Fibroblast of skin of right quadriceps (primary cell): ENCODE data around the gene DEDD2.
"Not testable (repeated sequence)": the region's sequence is repeated elsewhere in the genome, so short reads cannot be mapped to it uniquely, and the experiment has no call there.

Experiments used
- DNase-seq: peaks from one replicate; pipeline ENCODE4 v3.0.0-alpha.2; 2013

Gene DEDD2, protein sequence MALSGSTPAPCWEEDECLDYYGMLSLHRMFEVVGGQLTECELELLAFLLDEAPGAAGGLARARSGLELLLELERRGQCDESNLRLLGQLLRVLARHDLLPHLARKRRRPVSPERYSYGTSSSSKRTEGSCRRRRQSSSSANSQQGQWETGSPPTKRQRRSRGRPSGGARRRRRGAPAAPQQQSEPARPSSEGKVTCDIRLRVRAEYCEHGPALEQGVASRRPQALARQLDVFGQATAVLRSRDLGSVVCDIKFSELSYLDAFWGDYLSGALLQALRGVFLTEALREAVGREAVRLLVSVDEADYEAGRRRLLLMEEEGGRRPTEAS

DNA sequence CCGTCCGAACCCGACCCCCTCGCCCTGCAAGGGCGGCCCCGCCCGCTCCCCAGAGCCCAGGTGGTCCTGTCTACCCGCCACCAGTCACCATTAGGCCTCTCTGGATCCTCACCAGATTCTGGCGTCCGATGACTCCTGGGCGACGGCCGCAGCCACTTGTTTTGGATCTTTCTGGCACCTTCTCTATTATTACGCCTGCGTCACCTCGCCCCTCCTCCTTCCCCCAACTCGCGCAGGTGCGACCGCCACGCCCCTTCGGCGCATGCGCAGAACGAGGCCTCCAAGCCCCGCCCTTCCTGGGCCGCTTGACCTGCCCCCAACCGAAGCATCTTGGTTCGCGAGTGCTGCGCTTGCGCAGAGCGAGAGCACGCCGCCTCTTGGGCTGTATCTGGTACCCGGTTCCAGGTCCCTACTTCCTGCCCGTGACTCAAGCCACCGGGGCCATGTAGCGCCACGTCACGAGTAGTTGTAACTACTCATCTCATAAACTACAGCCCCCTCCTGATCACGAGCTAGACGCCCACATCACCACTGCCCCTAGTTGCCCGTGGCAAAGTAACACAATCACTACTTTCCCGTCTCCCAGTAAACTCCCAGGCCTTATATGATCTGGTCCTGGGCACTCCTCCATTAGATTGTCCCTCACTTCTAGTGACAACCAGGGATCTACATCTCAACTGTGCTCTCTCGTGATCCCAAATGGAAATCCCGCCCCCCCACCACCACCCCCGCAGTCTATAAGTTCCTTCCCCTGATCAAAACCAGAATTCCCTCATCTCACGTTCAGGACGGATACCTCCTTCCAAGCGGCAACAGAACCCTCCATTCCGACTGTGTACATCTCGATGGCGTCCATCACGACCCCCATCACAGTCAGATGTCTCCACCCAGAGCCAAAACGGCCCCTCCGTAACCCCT lies at the start of gene DEDD2:
Gene DEDD2, minus strand, starts transcription at position 158 of the 918 bp plus-strand sequence. CDS start 670 bp downstream, outside the sequence.
- DNase-seq, result peak; percentile 98

DNA sequence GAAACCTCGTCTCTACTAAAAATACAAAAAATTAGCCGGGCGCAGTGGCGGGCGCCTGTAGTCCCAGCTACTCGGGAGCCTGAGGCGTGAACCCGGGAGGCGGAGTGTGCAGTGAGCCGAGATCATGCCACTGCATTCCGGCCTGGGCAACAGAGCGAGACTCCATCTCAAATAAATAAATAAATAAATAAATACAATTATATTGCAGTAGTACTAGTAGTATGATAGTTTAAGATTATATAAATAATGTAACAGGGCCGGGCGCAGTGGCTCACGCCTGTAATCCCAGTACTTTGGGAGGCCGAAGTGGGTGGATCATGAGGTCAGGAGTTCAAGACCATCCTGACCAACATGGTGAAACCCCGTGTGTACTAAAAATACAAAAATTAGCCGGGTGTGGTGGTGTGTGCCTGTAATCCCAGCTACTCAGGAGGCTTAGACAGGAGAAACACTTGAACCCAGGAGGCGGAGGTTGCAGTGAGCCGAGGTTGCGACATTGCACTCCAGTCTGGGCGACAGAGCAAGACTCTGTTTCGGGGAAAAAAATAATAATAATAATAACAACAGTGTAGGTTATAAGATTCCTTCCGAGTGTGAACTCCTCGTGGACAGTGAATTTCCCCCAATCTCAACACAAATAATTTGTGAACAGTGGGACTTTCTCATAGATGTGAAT lies 49.6 kb upstream of the DEDD2 start:
- DNase-seq, result not testable (repeated sequence)

DNA sequence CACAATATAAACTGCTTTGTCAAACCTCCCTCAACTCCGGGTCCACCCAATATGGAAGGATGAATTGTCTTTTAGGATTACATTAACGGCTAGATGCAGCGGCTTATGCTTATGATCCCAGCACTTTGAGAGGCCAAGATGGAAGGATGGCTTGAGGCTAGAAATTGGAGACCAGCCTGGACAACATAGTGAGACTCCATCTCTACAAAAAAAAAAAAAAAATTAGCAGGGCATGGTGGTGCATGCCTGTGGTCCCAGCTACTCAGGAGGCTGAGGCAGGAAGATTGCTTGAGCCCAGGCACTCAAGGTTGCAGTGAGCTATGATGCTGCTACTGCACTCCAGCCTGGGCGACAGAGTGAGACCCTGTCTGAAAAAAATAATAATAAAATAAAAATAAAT lies 48.6 kb upstream of the DEDD2 start:
- DNase-seq, result not testable (repeated sequence)

DNA sequence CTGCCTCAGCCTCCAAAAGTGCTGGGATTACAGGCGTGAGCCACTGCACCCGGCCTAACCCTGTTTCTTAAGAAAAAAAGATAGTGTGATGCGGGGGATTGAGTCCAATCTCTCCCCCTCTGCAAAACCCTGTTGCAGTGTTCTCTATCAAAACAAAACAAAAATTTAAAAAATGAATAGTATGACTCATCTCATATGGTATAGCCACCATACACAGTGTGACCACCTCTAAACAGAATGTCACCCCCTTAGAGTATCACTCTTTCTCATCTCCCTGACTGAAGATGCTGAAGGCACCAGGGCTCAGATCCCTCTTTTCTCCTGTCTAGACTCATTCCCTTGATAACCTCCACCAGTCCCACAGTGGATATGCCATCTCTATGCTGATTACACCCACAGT lies 44.3 kb upstream of the DEDD2 start:
- no peak for DNase-seq

- DNase-seq, result not testable (repeated sequence)
These were observed 40.4 kb upstream of the DEDD2 start for GRCh38 chr19:42257842-42258241.

GRCh38 chr19:42255766-42256745 lies 38.6 kb upstream of the DEDD2 start:
- peak; percentile 53 for DNase-seq

- peak; percentile 91 for DNase-seq
These were observed 37.6 kb upstream of the DEDD2 start, which contains the start of gene ERF for GRCh38 chr19:42254850-42255765. ERF (minus strand) TSS chr19:42255128; CDS start chr19:42254999, 129 bp downstream.

- peak; percentile 73 for DNase-seq
These were observed 36.8 kb upstream of the DEDD2 start for GRCh38 chr19:42254089-42254849.

GRCh38 chr19:42253245-42254088 lies 36.0 kb upstream of the DEDD2 start:
- peak; percentile 62 for DNase-seq

DNA sequence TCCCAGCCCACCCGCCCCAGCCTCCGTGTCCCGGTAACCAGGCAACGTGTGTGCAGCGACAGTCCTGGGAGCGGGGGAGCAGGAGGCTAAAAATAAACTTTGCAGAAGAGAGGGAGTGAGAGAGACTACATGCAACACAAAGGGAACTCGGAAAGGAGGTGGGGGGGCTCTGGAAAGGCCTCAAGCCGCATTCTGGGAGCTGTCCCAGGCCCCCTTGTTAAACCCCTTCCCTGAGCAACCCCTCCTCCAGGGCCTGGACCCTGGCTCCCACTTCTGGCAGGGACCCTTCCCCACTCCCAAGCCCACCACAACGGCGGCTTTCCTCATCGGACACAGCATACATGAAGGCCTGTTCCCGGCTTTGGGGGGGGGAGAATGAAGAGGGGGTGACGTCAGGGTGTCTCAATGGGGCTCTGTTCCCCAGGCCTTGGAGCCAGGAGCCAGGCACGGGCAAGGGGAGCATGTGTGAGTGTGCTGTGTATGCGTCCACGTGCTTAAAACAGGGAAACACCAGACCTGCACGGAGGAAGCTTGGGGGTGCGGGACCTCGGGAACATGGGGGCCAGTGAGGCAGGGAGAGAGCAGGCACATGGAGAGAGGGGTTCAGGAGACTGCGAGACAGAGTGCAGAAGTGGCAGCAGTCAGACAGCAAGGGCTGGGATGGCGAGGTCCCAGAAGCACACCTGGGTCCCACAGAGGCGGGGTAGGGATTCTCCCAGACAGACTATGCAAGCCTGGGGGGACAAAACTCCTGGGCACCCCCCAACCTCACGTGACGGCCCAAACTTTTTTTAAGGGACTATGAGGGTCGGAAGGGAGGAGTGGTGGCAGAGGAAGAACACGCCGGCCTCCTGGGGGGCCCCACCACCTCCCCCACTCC lies 35.1 kb upstream of the DEDD2 start:
- DNase-seq, result peak; percentile 52

GRCh38 chr19:42251572-42252358 lies 34.3 kb upstream of the DEDD2 start:
- DNase-seq, result no peak

DNA sequence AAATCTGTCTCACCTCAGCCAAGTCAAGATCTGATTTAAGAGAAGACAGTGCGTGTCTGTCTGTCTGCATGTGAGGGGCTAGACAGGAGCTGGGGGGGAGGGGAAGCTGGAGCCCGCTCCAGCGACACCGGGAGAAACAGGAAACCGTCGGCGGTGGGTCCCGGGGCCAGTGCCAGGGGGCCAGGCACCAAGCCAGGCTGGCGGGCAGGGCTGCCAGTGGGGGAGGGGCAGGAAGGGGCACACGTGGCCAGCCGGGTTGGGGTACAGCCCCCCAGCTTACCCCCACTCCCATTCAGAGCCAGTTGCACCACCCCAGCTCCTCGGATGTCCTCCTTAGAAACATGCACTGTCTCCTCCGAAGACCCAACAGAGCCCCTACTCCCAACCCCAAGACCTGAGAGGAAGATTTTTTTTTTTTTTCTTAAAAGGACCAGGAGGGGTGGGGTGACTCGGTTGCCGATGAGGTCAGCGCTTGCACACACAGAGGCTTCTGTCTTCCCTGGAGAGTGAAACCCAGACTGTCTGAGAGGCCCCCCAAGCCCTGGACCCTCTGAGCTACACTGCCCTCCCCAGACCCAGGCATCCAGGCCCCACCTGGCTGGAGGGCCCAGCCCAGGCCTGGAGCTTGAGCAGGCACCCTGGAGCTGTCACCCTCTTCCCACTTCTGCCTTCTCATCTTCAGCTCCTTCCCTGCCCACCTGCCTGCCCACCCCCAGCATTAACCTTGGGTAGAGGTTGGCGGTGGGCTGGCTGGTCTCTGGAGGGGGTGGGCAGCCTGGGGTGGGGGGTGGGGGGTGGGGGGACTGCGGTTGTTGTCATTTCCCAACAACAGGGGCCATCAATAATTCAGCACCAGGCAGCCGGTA lies 33.4 kb upstream of the DEDD2 start:
- DNase-seq, result no peak

- DNase-seq, result no peak
These were observed 32.7 kb upstream of the DEDD2 start for GRCh38 chr19:42250183-42250665.

DNA sequence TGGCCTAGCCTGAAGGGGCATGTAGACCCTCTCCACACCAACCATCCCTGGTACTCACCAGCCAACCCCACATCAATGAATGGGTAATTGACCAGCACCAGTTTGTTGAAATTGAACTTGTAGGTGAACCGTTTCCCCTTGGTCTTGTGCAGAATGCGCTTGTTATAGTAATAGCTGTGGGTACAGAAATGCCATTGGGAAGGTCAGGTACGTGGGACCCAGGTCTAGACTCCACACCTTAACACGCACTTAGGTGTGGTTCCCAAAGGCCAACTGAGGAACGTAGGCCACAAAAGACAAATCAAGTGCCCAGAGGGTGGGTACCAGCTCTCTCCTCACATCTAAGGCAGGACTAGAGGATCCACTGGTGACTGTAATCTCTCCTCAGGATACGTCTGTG lies 32.3 kb upstream of the DEDD2 start:
- no peak for DNase-seq

DNA sequence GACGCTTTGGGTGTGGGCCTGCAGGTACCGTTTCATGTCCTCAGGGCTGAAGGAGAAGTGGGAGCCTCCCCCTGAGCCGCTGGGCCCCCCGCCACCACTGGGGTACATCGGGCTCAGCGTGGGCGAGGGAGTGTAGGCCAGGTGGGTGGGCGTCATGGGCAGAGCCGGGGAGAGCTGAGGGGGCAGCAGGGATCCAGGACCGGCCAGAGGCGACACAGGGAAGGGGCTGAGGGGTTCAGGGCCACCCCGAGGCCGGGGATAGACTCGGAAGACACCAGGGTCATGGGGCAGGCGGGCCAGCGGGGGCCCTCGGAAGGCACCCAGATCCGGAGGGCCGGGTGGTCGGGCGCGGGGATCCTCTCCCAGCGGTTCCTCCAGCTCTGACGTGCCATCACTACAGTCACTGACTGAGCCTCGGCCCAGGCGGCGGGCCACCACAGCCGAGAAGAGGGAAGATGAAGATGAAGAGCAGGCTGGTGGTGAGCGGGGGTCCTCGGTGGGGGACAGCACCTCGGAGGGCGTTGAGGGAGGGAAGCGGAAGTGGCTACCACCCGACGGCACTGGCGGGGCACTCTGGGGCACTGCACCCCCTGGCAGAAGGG lies 31.8 kb upstream of the DEDD2 start:
- DNase-seq, result no peak
